HEK293 (cell line): ENCODE results near the gene SPNS1.

Experiments used
- KLF8 ChIP-seq: fragments of 450-650 bp; formaldehyde crosslinking; IDR thresholded peaks from 2 replicates; pipeline ENCODE4 v1.5.1; 2016; ENCODE audit warnings: missing biosample characterization, missing genetic modification characterization
- OSR2 ChIP-seq: fragments of 450-650 bp; formaldehyde crosslinking; IDR thresholded peaks from 2 replicates; pipeline ENCODE4 v1.5.1; 2016; ENCODE audit warnings: missing biosample characterization, missing genetic modification characterization
- PRDM10 ChIP-seq: fragments of 450-650 bp; formaldehyde crosslinking; IDR thresholded peaks from 2 replicates; pipeline ENCODE4 v1.5.1; 2016; ENCODE audit warnings: missing biosample characterization, missing genetic modification characterization
- PRDM4 ChIP-seq: fragments of 450-650 bp; formaldehyde crosslinking; IDR thresholded peaks from 2 replicates; pipeline ENCODE4 v1.5.1; 2017; ENCODE audit warnings: missing biosample characterization, missing genetic modification characterization
- SALL2 ChIP-seq: fragments of 450-650 bp; formaldehyde crosslinking; IDR thresholded peaks from 2 replicates; pipeline ENCODE4 v1.5.0; 2017; ENCODE audit warnings: missing biosample characterization, mild to moderate bottlenecking, missing genetic modification characterization, borderline replicate concordance
- TCF7L2 ChIP-seq: IDR thresholded peaks from 2 replicates; pipeline ENCODE4 v1.6.1; 2011; ENCODE audit warnings: low read depth, mild to moderate bottlenecking, inconsistent platforms, low read length, moderate library complexity, borderline replicate concordance
- ZBTB26 ChIP-seq: fragments of 450-650 bp; formaldehyde crosslinking; optimal IDR thresholded peaks from 2 replicates; pipeline ENCODE3; 2016; ENCODE audit warnings: missing biosample characterization, mild to moderate bottlenecking, missing genetic modification characterization
- ZEB2 ChIP-seq: fragments of 450-650 bp; formaldehyde crosslinking; IDR thresholded peaks from 2 replicates; pipeline ENCODE4 v1.5.1; 2016; ENCODE audit warnings: missing biosample characterization, missing genetic modification characterization
- ZNF214 ChIP-seq: fragments of 450-650 bp; formaldehyde crosslinking; IDR thresholded peaks from 2 replicates; pipeline ENCODE4 v1.5.1; 2017; ENCODE audit warnings: missing biosample characterization, mild to moderate bottlenecking, missing genetic modification characterization, borderline replicate concordance
- ZNF26 ChIP-seq: fragments of 450-650 bp; formaldehyde crosslinking; IDR thresholded peaks from 2 replicates; pipeline ENCODE4 v1.5.1; 2016; ENCODE audit warnings: missing biosample characterization, missing genetic modification characterization
- ZNF391 ChIP-seq: fragments of 450-650 bp; formaldehyde crosslinking; IDR thresholded peaks from 2 replicates; pipeline ENCODE4 v1.5.1; 2016; ENCODE audit warnings: low read depth, missing biosample characterization, missing genetic modification characterization, borderline replicate concordance
- ZNF398 ChIP-seq: fragments of 450-650 bp; formaldehyde crosslinking; IDR thresholded peaks from 2 replicates; pipeline ENCODE4 v1.5.1; 2017; ENCODE audit warnings: missing biosample characterization, missing genetic modification characterization
- ZNF473 ChIP-seq: fragments of 450-650 bp; formaldehyde crosslinking; IDR thresholded peaks from 2 replicates; pipeline ENCODE4 v1.5.1; 2017; ENCODE audit warnings: missing biosample characterization, missing genetic modification characterization
- ZNF560 ChIP-seq: fragments of 450-650 bp; formaldehyde crosslinking; IDR thresholded peaks from 2 replicates; pipeline ENCODE4 v1.5.1; 2017; ENCODE audit warnings: missing biosample characterization, missing genetic modification characterization, borderline replicate concordance
- ZNF600 ChIP-seq: fragments of 450-650 bp; formaldehyde crosslinking; IDR thresholded peaks from 2 replicates; pipeline ENCODE4 v1.5.1; 2016; ENCODE audit warnings: missing biosample characterization, missing genetic modification characterization
- ZNF645 ChIP-seq: fragments of 450-650 bp; formaldehyde crosslinking; IDR thresholded peaks from 2 replicates; pipeline ENCODE4; 2016; ENCODE audit warnings: missing biosample characterization, missing genetic modification characterization
- ZNF670 ChIP-seq: fragments of 450-650 bp; formaldehyde crosslinking; IDR thresholded peaks from 2 replicates; pipeline ENCODE4 v1.5.1; 2016; ENCODE audit warnings: missing biosample characterization, missing genetic modification characterization, low read depth
- ZNF747 ChIP-seq: fragments of 450-650 bp; formaldehyde crosslinking; IDR thresholded peaks from 2 replicates; pipeline ENCODE4 v1.5.1; 2016; ENCODE audit warnings: missing biosample characterization, missing genetic modification characterization
- ZNF768 ChIP-seq: fragments of 450-650 bp; formaldehyde crosslinking; IDR thresholded peaks from 2 replicates; pipeline ENCODE4 v1.5.1; 2018; ENCODE audit warnings: missing biosample characterization, mild to moderate bottlenecking, missing genetic modification characterization

Gene SPNS1

GRCh38 chr16:29029168-29029994 is 54.8 kb downstream of the SPNS1 start (continued):
- TF ChIP-seq ZNF26 (tag by site-specific recombination) (no peak), ZNF560 (tag by site-specific recombination) (no peak), ZNF473 (no peak), ZEB2 (tag by site-specific recombination) (0 out of 2 replicates have a peak, but pooled peaks have one; percentile 14), TCF7L2 (no peak), ZNF645 (no peak), ZNF600 (tag by site-specific recombination) (0 out of 2 replicates have a peak, but pooled peaks have one; percentile 59), PRDM4 (tag by site-specific recombination) (no peak), ZNF768 (tag by site-specific recombination) (no peak), ZBTB26 (tag by site-specific recombination) (peak; percentile 12), SALL2 (no peak), ZNF391 (tag by site-specific recombination) (no peak), ZNF747 (tag by site-specific recombination) (no peak), PRDM10 (peak; percentile 85), ZNF670 (no peak), ZNF214 (no peak), KLF8 (tag by site-specific recombination) (no peak), OSR2 (tag by site-specific recombination) (peak; percentile 64), ZNF398 (tag by site-specific recombination) (peak; percentile 89)
